COLO668 (cell line): ENCODE measurements around the gene ASH1L.
"Not testable (repeated sequence)": the region's sequence is repeated elsewhere in the genome, so short reads cannot be mapped to it uniquely, and the experiment has no call there.

Source experiments
- DNase-seq: peaks from one replicate; lab custom pipeline; 2025; ENCODE audit not compliant: unreplicated experiment; lab: John Stamatoyannopoulos, UW

Gene ASH1L

GRCh38 chr1:155451199-155451598 is 111.4 kb downstream of the ASH1L start:
- no peak for DNase-seq

GRCh38 chr1:155442431-155442830 is 120.2 kb downstream of the ASH1L start:
- DNase-seq = not testable (repeated sequence)

GRCh38 chr1:155437405-155437804 is 125.2 kb downstream of the ASH1L start:
- DNase-seq = no peak

- not testable (repeated sequence) for DNase-seq
Measured at GRCh38 chr1:155433831-155434389, 128.7 kb downstream of the ASH1L start.

- DNase-seq = not testable (repeated sequence)
Measured at GRCh38 chr1:155433128-155433830, 129.3 kb downstream of the ASH1L start.

- DNase-seq = no peak
Measured at GRCh38 chr1:155424091-155424490, 138.5 kb downstream of the ASH1L start.

- no peak for DNase-seq
Measured at GRCh38 chr1:155420788-155421187, 141.8 kb downstream of the ASH1L start.

GRCh38 chr1:155411840-155412239 is 150.8 kb downstream of the ASH1L start:
- not testable (repeated sequence) for DNase-seq

- DNase-seq = no peak
Measured at GRCh38 chr1:155410931-155411330, 151.7 kb downstream of the ASH1L start.

- DNase-seq = no peak
Measured at GRCh38 chr1:155396874-155397476, 165.6 kb downstream of the ASH1L start.

GRCh38 chr1:155392898-155393411 is 169.6 kb downstream of the ASH1L start:
- DNase-seq = no peak

- no peak for DNase-seq
Measured at GRCh38 chr1:155389826-155390225, 172.8 kb downstream of the ASH1L start.

GRCh38 chr1:155385836-155386235 is 176.8 kb downstream of the ASH1L start:
- DNase-seq = not testable (repeated sequence)

- no peak for DNase-seq
Measured at GRCh38 chr1:155383406-155383805, 179.2 kb downstream of the ASH1L start.

GRCh38 chr1:155379631-155380090 is 182.9 kb downstream of the ASH1L start:
- no peak for DNase-seq

- DNase-seq = no peak
Measured at GRCh38 chr1:155379180-155379579, 183.4 kb downstream of the ASH1L start.

GRCh38 chr1:155360051-155360450 is 202.6 kb downstream of the ASH1L start:
- DNase-seq = no peak

GRCh38 chr1:155352631-155353030 is 210.0 kb downstream of the ASH1L start:
- no peak for DNase-seq

GRCh38 chr1:155342842-155343241 is 219.8 kb downstream of the ASH1L start:
- no peak for DNase-seq

- DNase-seq = no peak
Measured at GRCh38 chr1:155339515-155340097, 223.0 kb downstream of the ASH1L start.

- DNase-seq = no peak
Measured at GRCh38 chr1:155334962-155335361, 227.6 kb downstream of the ASH1L start.
